Duodenal mucosa (tissue), 2 donors: ENCODE data around the gene MYO1A.
"Not testable (repeated sequence)": the region's sequence is repeated elsewhere in the genome, so short reads cannot be mapped to it uniquely, and the experiment has no call there.

ENCODE experiments used
- H3K27ac ChIP-seq: one replicate; pipeline ENCODE4 v1.7.0; 2013; ENCODE audit warnings: low read depth, low read length
- H3K27me3 ChIP-seq, 2 donors: one replicate each; pipeline ENCODE4 v1.7.0; 2013; ENCODE audit warnings: low read length in 2 of 2, control low read depth in 1 of 2; ENCODE audit not compliant: insufficient read depth in 2 of 2, control insufficient read depth in 1 of 2
- H3K36me3 ChIP-seq, 2 donors: one replicate each; pipeline ENCODE4 v1.7.0; 2013; ENCODE audit warnings: low read length in 2 of 2, control low read depth in 1 of 2; ENCODE audit not compliant: insufficient read depth in 2 of 2, control insufficient read depth in 1 of 2
- H3K4me1 ChIP-seq, 2 donors: one replicate each; pipeline ENCODE4 v1.7.0; 2013; ENCODE audit warnings: low read length in 2 of 2, control low read depth in 1 of 2; ENCODE audit not compliant: insufficient read depth in 2 of 2, control insufficient read depth in 1 of 2
- H3K4me3 ChIP-seq, 2 donors: one replicate each; pipeline ENCODE4 v1.7.0; 2013; ENCODE audit warnings: low read length in 2 of 2, low read depth in 1 of 2
- H3K9ac ChIP-seq, 2 donors: one replicate each; pipeline ENCODE4 v1.7.0; 2013; ENCODE audit warnings: low read length in 2 of 2, low read depth in 1 of 2
- H3K9me3 ChIP-seq, 2 donors: one replicate each; pipeline ENCODE4 v1.7.0; 2013; ENCODE audit warnings: low read length in 2 of 2, control low read depth in 1 of 2; ENCODE audit not compliant: control insufficient read depth in 1 of 2

The MYO1A gene

DNA sequence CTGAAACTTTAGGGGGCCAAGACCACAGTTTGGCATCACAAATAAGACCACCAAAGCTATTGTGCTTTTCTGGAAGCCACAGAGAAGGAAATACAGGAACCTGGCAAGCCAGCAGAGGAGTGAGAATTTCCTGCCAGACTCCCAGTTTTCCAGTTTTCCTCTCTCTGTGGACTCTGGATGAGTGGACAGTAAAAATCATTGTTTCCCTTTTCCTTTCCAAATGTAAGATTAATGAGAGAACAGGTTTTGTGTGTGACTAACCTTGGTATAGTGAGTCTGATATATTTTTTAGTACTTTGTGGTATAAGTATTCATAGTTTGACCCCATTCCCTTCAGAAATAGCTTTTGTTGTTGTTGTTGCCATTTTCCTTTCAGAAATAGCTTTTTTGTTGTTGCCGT lies 31.0 kb downstream of the MYO1A start:
- no peaks in the 10 kb centered on the region for H3K4me1 ChIP-seq
- H3K27ac ChIP-seq = no peak overlapping the region
- H3K9ac ChIP-seq = no peak overlapping the region
- peaks cover 0 to 4% of the 10 kb centered on the region in 2 donors for H3K27me3 ChIP-seq
- H3K4me3 ChIP-seq = no peak overlapping the region
- H3K9me3 ChIP-seq = no peaks in the 10 kb centered on the region
- no peaks in the 10 kb centered on the region for H3K36me3 ChIP-seq

DNA sequence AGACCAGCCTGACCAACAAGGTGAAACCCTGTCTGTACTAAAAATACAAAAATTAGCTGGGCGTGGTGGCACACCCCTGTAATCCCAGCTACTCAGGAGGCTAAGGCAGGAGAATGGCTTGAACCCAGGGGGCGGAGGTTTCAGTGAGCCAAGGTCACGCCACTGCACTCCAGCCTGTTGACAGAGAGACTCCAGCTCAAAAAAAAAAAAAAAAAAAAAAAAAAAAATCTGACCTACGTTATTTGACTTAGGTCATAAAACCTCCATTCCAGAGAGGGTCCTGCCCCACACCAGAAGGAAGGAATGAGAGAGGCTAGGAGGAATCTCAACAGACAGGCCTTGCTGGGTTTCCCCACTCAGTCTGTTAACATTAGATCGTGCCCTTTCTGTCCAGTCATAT lies 31.6 kb downstream of the MYO1A start:
- not testable (repeated sequence) for H3K9ac ChIP-seq, H3K36me3 ChIP-seq, H3K27me3 ChIP-seq, H3K9me3 ChIP-seq, H3K4me3 ChIP-seq, H3K4me1 ChIP-seq, H3K27ac ChIP-seq

DNA sequence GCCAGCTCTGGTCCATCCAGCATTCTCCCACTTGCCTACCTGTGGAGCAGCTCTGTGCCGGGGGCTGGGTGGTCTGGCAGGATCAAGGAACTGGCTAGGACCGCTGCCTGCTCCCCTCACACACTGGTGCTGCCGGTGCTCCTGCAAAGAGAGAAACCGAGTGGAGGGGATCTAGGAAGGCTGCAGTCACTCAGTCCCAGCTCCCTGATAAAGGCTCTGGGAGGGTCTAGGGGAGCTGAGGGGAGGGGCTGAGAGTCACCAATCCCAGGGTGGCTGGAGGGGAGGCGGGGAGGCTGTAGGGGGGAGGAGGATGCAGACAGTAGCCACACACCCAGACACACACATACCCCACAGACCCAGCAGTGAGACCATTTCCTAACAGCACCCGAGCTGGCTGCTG lies 33.6 kb downstream of the MYO1A start, which contains the start of gene TAC3:
TSS of gene TAC3 (minus strand) at position 182 of the 400 bp plus-strand sequence. CDS start 732 bp downstream, outside the sequence.
- Histone ChIP-seq H3K4me3 (no peak within 1 kb of the TSS), H3K36me3 (no peaks in the 10 kb centered on the region)

DNA sequence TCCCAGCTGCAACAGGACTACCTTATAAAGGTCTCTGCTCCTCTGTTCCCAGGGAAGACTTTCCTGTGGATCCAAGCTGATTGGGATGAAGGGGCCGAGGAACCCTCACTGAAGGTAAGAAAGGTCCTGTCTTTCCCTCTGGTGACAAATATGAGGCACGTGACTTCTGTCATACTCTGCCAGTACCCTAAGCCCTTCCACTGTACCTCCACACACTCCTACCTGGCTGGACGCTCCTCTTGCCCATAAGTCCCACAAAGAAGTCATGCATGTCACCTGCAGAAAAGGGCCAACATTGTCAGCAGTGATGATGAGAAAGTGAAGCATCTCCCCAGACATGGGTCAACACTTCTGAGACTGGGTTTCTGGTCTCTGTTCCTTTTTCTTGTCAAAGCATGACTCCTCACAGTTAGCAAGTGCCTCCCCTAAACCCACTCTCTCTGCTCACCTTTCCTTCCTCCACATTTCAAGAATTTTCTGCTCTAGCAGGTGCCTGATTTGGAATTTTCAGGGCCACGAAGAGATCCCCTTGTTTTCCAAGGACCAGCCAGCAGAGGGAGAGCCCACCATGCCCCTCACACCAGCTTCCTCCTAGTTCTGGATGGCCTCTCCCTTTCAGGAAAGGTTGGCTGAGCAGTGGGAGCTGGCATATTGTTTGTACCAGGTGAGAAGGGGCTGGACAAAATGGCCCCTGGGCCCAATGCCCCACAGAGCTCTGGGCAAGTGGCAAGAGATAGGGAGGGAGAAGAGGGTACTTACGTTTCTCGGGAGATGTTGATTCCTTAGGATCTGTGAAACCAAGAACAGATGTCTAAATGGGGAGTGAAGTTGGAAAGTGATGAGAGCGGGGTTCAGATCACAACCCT lies 37.1 kb downstream of the MYO1A start:
- H3K27me3 ChIP-seq = peaks cover 3 to 4% of the 10 kb centered on the region in 2 donors
- no peak overlapping the region for H3K27ac ChIP-seq
- no peaks in the 10 kb centered on the region for H3K9me3 ChIP-seq
- H3K36me3 ChIP-seq = no peaks in the 10 kb centered on the region
- peaks cover 6 to 7% of the 10 kb centered on the region in 2 donors for H3K4me1 ChIP-seq
- H3K4me3 ChIP-seq = no peak overlapping the region
- no peak overlapping the region for H3K9ac ChIP-seq

More for the DNA sequence above, 33.6 kb downstream of the MYO1A start, which contains the start of gene TAC3:
- peaks cover 3 to 4% of the 10 kb centered on the region in 2 donors for H3K27me3 ChIP-seq
- H3K27ac ChIP-seq = no peak within 1 kb of the TSS
- H3K9ac ChIP-seq = no peak within 1 kb of the TSS
- no peaks in the 10 kb centered on the region for H3K4me1 ChIP-seq
- H3K9me3 ChIP-seq = no peaks in the 10 kb centered on the region

DNA sequence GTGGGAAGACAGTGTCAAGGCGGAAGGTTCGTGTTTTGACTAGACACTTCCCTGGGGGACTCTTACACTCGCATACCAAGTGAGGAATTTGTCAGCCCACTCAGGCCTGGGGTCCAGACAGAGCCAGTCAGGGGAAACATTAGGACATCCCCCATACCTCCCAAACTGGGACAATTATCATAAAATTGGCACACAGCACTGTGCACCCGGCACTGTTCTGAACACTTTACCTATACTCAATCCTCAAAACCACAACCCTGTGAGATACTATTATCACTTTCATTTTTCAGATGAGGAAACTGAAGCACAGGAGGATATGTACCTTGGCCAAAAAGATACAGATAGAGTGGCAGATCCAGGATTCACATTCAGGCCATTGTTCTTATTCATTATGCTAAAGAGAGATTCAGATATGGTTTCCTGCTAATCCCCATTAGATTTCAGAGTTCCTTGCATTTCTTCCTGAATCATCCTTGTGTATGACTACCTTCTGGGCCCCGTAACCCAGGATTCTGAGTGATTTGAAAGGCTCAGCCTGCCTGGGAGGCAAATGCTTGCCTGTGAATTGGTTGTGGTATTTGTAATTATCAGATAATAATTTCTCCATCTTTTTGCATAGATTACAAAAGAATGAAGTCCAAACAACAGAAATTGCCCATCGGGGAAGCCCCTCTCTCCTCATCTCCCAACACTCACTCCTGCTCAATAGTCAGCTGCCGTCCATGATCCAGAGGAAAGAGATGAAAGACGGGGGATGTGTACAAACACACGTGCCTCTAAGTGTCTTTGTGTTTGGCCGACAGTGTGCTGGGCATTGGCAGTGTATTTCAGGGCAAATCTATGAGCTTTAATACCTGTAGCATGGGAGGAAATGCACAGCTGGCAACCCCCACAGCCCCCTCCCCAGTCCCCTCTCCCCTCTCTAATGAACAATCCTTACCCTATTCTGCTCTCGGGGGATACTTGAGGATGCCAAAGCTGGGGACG lies 38.2 kb downstream of the MYO1A start:
- Histone ChIP-seq H3K27ac (no peak overlapping the region), H3K4me3 (no peak overlapping the region)

DNA sequence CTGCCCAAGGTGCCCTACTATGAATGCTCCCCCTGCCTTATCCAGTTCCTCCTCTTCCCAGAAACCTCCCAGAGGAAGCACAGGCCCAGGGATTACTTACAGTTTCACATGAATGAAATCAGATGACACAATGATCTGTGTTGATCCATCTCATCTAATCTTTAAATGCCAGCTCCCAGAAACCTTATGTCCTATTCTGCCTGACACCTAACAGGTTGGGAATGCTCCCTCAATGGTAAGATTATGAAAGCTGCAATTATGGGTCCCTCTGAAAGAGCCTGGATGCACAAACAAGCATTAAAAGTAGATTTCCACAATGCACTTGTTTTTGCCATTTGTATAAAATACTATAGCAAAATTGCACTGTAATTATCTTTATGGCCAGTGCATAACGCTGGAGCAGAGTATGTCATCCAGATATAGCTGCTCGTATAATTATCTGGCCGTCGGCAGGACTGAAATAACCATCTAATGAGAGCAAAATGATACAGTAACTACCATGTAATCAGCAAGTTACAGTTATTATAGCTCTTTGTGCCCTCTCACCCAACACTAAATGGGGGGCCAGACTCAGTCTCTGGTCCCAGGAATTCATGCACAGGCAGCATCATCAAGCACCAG lies 39.2 kb downstream of the MYO1A start:
- H3K4me1 ChIP-seq = peaks cover 10 to 16% of the 10 kb centered on the region in 2 donors
- no peak overlapping the region for H3K4me3 ChIP-seq
- no peaks in the 10 kb centered on the region for H3K9me3 ChIP-seq
- peaks cover 0 to 3% of the 10 kb centered on the region in 2 donors for H3K27me3 ChIP-seq
- no peaks in the 10 kb centered on the region for H3K36me3 ChIP-seq
- H3K27ac ChIP-seq = no peak overlapping the region
- H3K9ac ChIP-seq = no peak overlapping the region

More for the DNA sequence above, 38.2 kb downstream of the MYO1A start:
- Histone ChIP-seq H3K9me3 (no peaks in the 10 kb centered on the region), H3K27me3 (peaks cover 3 to 4% of the 10 kb centered on the region in 2 donors), H3K4me1 (peaks cover 8 to 13% of the 10 kb centered on the region in 2 donors), H3K9ac (no peak overlapping the region), H3K36me3 (no peaks in the 10 kb centered on the region)

DNA sequence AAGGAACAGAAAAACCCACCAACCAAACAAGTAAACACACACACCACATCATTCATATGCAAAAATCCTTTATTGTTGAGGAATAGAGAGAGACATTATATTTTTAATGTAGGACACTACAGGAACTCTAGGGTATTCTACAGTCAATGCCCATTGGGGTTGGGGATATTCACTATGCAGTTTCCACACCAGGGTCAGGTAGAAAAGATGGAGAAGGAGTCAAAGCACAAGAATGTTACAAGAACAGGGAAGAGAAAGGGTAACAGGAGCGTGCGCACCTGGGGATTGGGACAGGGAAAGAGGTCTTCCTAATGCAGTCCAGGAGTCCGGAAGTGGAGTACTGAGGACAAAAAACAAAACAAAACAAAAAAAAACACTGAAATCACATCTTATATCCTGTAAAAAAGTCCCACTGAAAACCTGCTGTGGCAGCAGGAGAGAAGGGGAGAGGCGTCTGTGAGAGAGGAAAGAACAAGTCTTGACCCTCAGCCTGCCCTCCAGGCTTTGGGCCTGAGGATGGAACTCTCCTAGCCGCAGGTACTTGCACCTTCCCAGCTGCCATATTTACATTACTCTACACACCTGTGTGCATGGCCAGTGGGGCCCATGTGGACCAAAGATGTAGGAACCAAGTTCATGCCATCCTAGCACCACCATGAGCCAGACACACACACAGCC lies 39.8 kb downstream of the MYO1A start:
- Histone ChIP-seq H3K4me1 (peaks cover 17 to 22% of the 10 kb centered on the region in 2 donors), H3K27ac (no peak overlapping the region), H3K36me3 (no peaks in the 10 kb centered on the region), H3K9me3 (no peaks in the 10 kb centered on the region), H3K27me3 (peaks cover 0 to 3% of the 10 kb centered on the region in 2 donors), H3K9ac (no peak overlapping the region), H3K4me3 (no peak overlapping the region)

DNA sequence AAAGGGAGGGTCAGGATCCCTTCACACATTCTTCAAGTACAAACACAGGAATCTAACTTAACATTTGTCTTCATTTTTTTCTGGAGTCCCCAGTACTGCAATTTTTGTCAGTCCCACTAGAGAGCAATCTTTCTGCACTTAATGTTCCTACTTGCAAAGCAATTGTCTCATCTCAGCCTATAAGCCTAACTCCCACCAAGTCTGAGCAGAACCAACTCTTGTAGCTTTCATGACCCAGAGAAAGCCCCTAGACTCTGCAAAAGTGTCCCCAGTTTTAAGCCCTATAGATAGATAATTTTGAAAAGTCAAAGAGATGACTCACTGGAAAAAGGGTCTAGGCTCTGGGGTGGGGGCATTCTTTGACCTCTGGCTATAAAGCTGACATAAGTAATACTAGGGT lies 41.8 kb downstream of the MYO1A start:
- peaks cover 0 to 3% of the 10 kb centered on the region in 2 donors for H3K27me3 ChIP-seq
- no peak overlapping the region for H3K4me3 ChIP-seq
- H3K4me1 ChIP-seq = peaks cover 21 to 26% of the 10 kb centered on the region in 2 donors
- no peak overlapping the region for H3K27ac ChIP-seq
- H3K9me3 ChIP-seq = no peaks in the 10 kb centered on the region
- H3K9ac ChIP-seq = no peak overlapping the region
- H3K36me3 ChIP-seq = peaks cover 3 to 14% of the 10 kb centered on the region in 2 donors

DNA sequence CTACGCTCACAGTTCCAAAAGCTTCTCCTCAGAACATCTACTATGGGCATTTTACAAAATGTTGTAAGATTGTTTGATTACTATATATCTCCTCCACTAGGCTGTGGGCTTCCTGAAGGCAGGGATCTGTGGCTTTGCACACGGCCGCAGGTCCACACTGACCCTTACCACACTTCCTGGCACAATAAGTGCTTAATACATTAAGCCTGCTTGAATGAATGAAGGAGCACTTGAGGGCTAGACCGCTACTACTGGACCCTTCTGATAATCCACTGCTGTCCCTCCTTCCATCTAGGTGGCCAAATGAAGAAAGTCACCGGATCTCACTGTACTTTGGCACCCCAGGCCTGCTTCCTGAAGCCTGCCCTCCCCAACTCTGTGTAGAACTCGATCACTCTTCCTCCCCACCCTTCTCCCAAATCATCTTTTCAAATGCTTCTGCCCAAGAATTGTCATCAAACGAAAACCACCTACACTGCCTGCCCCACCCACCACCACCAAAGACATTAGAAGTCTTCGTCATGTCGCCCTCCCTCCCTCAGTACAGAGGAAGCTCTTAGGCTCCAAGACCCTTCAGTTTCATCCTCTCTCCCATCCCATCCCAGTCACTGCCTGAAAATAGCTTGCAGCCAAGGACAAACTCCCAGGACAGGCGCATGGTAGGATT lies 43.0 kb downstream of the MYO1A start:
- no peaks in the 10 kb centered on the region for H3K27me3 ChIP-seq
- peaks cover 9 to 27% of the 10 kb centered on the region in 2 donors for H3K36me3 ChIP-seq
- peak overlapping the region; percentile 50 to 55 for H3K9ac ChIP-seq
- H3K27ac ChIP-seq = no peak overlapping the region
- peak overlapping the region; percentile 31 to 58 for H3K4me3 ChIP-seq
- no peaks in the 10 kb centered on the region for H3K9me3 ChIP-seq
- peaks cover 24 to 27% of the 10 kb centered on the region in 2 donors for H3K4me1 ChIP-seq
